Epithelial cell of proximal tubule (primary cell): ENCODE results near the gene PRRT4. TPM values are rescaled to one million over a fixed set of nuclear protein-coding genes. Genes with fewer than 3 reads are reported as not detected.

Experiments used
- DNase-seq: peaks from one replicate; pipeline ENCODE4 v3.0.0-alpha.2; 2011; ENCODE audit warnings: low read depth
- H3K4me3 ChIP-seq: 2 replicates; pipeline ENCODE4 v1.5.1; 2011; ENCODE audit warnings: low read depth, mild to moderate bottlenecking, low read length
- total RNA-seq: library from RNA; depleted of rRNA; stranded (reverse); fragments of >200 nt; gene quantifications from 2 replicates; pipeline ENCODE4 v1.2.3, GENCODE V29; 2015
- TF ChIP-seq, protein P1 (sequence below): conservative IDR thresholded peaks from 2 replicates; pipeline ENCODE4 v1.5.1; 2012; ENCODE audit warnings: low read depth, mild to moderate bottlenecking, low read length

Gene PRRT4
- total RNA-seq, 1 donor from 2014 or later = 1.3 TPM

DNA sequence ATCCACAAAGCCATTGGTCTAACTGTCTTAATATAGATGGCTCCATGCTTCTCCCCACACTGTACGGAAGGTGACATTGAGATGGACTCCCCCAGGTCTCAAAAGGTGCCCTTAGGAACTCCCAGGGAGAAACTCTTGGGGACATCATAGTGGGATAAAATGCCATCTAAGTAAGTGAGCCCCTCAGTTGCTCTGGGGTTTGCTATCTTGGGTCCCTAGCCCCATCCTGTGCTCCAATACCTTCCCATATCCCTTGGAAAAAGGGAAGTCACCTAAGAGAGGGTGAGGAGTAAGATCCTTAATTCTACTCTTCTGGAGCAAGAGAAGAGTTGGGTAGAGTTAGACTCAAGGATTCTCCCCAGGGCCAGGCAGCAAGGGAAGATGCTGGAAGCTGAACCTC lies 7.9 kb downstream of the PRRT4 start:
- no peak for DNase-seq
- no peak overlapping the region for H3K4me3 ChIP-seq
- TF ChIP-seq, protein P1, sequence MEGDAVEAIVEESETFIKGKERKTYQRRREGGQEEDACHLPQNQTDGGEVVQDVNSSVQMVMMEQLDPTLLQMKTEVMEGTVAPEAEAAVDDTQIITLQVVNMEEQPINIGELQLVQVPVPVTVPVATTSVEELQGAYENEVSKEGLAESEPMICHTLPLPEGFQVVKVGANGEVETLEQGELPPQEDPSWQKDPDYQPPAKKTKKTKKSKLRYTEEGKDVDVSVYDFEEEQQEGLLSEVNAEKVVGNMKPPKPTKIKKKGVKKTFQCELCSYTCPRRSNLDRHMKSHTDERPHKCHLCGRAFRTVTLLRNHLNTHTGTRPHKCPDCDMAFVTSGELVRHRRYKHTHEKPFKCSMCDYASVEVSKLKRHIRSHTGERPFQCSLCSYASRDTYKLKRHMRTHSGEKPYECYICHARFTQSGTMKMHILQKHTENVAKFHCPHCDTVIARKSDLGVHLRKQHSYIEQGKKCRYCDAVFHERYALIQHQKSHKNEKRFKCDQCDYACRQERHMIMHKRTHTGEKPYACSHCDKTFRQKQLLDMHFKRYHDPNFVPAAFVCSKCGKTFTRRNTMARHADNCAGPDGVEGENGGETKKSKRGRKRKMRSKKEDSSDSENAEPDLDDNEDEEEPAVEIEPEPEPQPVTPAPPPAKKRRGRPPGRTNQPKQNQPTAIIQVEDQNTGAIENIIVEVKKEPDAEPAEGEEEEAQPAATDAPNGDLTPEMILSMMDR = no peak

DNA sequence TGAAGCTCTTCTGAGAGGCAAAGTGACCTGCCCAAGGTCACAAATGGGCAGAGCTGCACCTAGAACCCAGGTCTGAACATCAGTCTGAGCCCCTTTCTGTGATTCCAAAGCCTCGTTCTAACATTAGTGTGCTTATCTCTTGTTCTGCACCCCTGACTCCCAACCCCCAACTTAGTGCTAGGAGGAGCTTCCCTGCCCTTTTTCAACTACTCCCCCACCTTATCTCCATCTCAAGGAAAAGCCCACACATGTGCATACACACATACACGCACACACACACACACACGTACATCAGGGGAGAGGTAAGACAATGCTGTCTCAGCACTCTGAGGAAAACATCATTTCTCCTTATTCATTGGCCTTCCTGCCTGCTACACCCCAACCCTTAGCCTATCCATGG lies 8.3 kb downstream of the PRRT4 start:
- TF ChIP-seq, protein P1 = no peak
- no peak for DNase-seq
- no peak overlapping the region for H3K4me3 ChIP-seq

DNA sequence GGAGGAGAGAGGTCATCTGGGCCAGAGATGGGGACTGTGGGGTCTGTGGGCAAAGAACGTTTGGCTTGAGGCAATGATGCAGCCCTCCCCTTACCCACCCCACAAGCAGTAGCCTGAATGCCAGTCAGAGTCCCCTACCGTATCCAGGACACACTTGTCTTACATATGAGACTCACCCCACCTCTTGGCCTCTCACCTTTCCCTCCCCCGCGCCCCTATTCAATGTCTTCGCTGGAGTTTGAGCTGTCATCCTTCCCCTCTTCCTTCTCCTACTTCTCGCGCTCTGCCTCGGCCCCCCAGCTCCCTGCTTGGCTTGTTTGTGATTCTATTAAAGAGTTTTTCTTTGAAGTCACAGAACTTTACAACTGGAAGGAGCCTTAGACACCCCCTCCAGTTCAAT lies 8.9 kb downstream of the PRRT4 start:
- TF ChIP-seq, protein P1 = no peak
- no peak for DNase-seq
- H3K4me3 ChIP-seq = no peak overlapping the region

DNA sequence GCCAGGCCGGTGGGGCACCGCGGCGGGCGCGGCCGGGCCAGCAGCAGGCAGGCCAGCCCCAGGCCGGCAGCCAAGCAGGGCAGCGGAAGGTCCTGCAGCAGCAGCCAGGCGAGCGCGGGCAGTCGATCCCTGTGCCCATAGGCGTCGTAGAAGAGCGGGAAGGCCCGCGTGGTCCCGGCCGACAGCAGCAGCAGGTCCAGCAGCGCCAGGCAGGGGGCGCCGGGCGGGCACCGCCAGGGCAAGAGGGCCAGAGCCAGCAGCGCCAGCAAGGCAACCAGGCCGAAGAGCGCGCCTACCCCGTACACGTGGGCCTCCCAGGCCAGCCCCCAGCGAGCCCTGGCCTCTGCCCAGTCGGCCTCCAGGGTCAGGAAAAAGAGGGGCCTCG lies 9.3 kb downstream of the PRRT4 start:
- H3K4me3 ChIP-seq = no peak overlapping the region
- no peak for DNase-seq
- TF ChIP-seq, protein P1 = peak; percentile 55

DNA sequence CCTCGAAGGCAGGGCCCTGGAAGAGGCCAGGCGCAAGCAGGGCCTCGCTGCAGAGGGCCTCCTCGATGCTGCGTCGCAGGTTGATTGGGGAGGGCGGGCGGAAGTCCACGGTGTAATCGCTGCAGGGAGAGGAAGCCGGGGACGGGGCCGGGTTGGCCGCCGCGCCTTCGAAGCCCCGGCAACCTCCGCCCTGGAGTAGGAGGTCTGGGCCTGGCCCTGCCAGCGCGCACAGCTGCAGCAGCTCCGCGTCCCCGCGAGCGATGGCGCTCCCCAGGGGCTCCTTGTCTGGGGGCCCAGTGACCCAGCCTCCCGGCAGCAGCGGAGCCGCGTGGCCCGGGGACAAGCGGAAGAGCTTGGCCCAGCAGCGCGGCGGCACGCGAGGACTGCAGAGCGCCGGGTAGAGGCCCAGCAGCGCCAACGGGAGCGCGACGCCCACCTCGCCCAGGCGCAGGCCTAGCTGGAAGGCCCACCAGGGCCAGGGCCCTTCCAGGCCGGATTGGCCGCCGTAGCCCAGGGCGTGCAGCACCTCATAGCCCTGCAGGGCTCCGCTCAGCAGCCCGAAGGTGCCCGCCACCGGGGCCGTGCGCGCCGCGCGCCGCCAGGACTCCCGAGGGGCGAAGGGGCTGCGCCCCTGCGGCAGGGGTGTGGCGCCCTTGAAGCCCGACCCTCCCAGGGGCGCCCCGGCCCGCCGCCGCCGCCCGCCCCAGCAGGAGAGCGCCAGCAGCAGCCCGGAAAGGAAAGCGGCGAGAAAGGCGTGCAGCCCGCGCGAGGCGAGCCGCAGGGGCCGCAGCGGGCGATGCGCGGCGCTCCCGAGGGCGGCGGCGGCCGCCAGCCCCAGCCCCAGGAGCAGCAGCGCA lies 10.0 kb downstream of the PRRT4 start:
- no peak overlapping the region for H3K4me3 ChIP-seq
- TF ChIP-seq, protein P1 = no peak
- no peak for DNase-seq

DNA sequence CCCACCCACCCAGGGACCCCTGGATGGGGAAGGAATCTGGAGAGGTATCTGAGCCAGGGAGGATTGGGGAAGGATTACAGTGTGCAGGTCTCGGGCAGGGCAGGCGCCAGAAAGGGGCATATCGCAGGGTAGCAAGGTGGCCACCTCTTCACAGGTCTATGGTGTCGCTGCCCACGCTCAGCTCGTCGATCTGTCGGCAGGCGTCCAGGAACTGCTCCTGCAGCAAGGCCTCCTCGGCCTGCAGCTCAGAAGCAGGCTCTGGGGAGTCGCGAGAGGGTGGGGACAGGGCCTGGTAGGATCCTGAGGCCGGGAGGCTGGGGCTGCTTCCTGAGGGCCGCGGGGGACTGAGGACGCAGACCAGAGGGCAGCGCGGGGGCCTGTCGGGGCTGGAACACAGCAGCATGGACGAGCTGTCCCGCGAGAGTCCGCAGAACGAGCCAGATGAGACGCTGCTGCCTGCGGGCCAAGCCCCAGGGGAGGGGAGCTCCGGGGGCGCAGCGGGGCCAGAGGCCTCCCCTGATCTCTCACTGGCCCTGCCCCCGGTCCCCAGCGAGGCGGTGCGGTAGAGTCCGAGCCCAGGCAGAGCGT lies 10.7 kb downstream of the PRRT4 start:
- TF ChIP-seq, protein P1 = no peak
- no peak for DNase-seq

DNA sequence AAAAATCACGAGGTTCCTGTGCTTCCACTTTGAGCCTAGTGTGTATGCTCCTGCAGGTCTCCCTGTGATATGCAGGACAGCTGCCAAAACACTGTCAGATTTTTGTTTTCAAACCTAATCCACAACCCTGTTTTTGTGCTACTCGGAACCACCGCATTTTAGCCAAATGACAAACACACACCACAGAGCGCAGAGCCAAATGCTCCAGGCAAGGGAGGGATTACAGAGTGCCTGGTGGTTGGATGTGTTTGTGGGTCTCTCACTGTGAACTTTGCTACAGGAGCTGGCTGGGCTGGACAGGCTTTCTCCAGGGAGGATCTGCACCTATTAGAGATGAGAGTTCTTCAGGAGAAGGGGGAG lies 12.0 kb downstream of the PRRT4 start:
- TF ChIP-seq, protein P1 = no peak
- no peak for DNase-seq
- no peak overlapping the region for H3K4me3 ChIP-seq

More for the DNA sequence above, 10.7 kb downstream of the PRRT4 start:
- H3K4me3 ChIP-seq = no peak overlapping the region
